NCI-H187 (cell line): ENCODE data around the gene IGFBP3.
"Not testable (repeated sequence)": the region's sequence is repeated elsewhere in the genome, so short reads cannot be mapped to it uniquely, and the experiment has no call there.

Experiments
- DNase-seq, 2 experiments: peaks; one replicate each; lab custom pipeline; 2025; lab: John Stamatoyannopoulos, UW

Gene IGFBP3, protein sequence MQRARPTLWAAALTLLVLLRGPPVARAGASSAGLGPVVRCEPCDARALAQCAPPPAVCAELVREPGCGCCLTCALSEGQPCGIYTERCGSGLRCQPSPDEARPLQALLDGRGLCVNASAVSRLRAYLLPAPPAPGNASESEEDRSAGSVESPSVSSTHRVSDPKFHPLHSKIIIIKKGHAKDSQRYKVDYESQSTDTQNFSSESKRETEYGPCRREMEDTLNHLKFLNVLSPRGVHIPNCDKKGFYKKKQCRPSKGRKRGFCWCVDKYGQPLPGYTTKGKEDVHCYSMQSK

DNA sequence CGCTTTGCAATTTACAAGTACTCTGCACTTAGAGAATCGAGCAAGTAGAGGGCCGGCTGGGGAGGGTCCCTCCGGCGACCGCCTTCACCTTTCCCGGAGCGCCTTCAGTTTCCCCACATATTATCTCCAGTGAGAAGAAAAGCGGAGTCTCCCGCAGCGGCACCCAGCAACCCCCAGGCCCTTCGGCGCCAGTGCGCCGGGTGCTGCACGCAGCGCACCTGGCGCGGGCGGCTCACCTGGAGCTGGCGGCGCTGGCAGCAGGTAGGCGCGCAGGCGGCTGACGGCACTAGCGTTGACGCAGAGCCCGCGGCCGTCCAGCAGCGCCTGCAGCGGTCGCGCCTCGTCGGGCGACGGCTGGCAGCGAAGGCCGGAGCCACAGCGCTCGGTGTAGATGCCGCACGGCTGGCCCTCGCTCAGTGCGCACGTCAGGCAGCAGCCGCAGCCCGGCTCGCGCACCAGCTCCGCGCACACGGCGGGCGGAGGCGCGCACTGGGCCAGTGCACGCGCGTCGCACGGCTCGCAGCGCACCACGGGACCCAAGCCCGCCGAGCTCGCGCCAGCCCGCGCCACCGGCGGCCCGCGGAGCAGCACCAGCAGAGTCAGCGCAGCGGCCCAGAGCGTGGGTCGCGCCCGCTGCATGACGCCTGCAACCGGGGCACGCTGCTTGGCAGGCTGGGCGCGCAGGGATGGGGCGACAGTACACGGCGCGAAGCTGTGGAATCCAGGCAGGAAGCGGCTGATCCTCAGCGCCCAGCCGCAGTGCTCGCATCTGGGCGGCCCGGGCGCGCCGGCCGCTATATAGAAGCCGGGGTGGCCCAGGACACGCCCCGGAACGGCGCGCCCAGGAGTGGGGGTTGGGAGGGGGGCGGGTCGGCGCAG is at the start of gene IGFBP3:
IGFBP3 (minus strand) TSS at position 771 of the 879 bp plus-strand sequence; CDS start at position 639, 132 bp downstream.
- no peak for DNase-seq

DNA sequence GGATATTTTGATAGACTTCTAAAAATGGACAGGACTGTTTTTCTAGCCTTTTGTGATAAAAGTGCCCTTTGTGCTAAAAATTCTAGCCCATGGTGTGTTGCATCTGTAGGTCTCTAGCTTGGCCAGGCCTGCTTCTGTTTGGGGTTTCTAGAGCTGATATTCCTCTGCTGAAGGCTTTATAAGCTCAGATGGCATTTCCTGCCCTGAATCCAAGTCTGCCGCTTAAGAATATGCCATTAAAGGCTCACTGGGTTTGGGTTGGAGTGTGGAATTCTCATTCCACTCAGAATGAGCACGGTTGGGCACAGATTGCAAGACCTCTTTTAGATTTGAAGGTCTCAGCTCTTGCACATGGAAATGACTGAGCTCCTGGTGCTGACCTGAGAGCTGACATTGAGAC is 49.4 kb upstream of the IGFBP3 start:
- no peak for DNase-seq

DNA sequence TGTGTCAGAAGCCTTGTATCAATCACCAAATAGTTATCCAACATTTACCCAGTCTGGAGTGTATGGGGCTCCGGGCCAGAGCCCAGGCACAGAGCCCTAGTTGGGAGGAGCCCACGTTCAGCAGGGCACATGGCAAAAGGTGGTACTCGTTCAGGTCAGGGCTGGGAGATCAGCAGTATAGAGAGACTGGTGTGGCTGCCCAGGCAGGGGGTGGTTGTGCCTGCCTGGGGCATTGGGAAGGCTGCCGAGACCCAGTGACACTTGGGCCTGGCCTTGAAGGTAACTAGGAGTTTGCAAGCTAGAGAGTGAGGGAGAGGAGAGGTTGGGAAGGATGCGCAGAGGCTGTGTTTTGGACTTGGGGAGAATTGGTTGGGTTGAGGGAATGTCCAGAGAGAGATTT is 48.9 kb upstream of the IGFBP3 start:
- DNase-seq = no peak

DNA sequence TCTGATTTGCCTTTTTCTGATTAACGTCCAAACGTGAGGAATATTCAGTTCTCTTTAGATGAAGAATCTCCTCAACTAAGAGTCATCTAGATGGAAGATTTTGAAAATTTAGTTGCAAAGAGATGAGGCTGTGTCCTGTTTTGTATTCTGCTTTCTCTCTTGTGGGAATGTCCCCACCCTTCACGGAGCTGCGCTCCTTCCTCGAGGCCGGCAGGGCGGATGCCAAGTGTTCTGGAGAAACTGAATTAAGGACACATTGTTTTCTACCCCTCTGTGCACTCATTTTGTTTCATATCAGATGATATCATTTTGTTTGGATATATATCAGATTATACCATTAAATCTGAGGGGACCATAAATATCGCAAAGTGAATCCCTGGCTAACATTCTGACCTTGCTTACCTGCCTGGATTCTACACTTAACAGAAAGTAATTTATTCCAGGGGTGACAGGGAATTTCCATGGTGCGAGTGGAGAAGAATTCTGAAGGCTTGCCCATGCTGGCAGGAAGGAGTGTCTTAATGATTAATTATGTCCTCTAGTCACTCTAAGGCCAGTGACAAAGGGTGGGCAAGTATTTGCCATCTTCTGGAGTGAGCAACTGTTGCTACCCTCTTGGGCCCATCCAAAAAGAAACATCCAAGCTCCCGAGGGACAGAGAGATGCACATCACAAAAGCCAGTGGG is 47.9 kb upstream of the IGFBP3 start:
- no peak for DNase-seq

DNA sequence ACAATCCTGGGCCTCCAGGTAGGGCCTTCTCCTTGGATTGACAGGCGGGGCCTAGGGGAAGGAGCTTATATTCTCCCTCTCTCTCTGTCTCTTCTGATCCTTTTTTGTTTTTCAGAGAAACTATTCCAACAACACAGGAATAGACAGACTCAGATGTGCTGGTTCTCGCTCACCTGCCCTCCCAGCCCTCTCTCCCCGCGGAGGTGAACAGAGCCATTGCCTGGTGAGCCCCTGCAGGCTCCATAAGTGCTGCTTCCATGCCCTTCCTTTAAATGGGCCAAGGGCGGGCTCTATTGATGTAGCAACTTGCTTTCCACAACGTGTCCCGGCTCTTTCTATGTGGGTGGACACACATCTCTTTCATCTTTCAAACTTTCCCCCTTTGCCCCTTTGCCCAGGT is 47.2 kb upstream of the IGFBP3 start:
- DNase-seq = no peak

DNA sequence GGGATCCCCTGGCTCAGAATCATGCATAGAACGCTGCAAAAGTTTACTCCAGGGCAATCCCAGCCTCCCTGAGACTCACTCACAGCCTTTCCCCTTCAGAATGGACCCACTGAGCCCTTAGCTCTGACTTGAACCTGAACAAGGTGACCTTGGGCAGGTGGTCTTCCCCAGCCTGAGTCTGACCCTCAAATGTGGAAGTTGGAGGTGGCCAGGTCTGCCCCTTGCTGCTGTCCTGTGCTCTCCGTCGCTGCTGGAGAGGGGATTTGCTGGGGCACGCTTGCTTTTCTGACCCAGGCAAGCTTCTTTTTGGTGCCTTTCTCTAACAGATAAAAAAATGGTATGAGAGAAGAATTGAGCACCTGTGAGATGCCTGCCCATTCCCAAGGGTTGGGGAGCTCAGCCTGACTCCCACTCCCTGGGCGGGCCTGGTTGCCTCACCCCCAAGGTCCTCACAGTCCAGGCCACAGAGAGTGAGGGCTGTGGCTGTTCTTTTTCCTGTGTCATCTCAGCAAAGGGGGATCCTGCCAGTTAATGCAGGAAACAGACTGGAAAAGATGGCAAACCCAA is 46.6 kb upstream of the IGFBP3 start:
- DNase-seq = no peak

DNA sequence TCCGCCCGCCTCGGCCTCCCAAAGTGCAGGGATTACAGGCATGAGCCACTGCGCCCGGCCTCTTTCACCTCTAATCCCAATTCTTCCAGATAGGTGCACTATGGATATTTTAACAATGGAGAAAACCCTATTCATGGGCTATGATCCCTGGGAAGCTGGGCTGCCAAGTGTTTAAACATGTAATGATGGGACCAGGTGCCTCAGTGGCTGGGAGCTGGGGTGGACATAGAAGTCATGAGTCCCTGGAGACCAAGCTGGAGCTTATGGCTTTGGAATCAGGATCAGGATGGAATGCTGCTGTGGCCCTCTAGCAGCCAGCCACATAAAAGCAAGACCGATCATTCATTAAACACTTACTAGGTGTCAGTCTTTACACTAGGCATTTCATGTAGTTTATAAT is 41.8 kb upstream of the IGFBP3 start:
- no peak for DNase-seq

- no peak for DNase-seq
These were observed 36.6 kb upstream of the IGFBP3 start for GRCh38 chr7:45957721-45958120.

DNA sequence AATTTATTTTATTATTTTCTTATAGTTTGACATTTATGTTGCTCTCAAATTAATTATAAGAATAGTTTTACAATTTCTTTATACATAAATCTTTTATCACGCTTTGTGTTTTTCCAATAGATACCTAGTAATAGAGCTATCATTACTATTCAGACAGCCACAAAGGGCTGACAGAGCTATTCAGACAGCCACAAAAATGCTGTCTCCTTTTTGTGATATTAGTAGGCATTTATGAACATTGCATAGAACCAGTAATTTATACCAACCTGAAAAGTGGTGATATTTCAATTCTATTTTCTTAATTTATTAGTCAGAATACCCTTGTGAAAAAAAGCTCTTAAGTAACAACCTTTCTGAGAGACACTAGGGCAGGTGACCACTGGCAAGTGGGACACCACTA is 34.2 kb upstream of the IGFBP3 start:
- DNase-seq = no peak

DNA sequence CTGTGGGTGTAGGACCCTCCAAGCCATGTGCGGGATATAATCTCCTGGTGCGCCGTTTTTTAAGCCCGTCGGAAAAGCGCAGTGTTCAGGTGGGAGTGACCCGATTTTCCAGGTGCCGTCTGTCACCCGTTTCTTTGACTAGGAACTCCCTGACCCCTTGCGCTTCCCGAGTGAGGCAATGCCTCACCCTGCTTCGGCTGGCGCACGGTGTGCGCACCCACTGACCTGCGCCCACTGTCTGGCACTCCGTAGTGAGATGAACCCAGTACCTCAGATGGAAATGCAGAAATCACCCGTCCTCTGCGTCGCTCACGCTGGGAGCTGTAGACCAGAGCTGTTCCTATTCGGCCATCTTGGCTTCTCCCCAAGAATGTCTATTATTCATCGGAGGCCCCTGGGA is 32.0 kb upstream of the IGFBP3 start:
- not testable (repeated sequence) for DNase-seq

DNA sequence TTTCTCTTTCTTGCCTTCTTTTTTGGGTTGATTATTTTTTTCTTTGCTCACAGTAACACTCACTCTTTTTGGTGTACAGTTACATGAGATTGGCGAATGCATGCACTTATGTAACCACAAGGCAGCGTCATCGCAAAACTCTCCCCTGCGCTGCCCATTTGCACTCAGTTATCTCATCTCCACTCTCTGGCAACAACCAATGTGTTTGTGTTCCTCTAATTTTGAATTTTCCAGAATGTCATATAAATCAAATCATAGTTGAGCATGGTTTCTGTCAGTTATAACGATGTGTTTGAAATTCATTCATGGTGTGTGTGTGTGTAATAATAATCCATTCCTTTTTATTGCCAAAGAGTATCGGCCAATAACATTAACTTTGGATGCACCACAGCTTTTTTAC is 23.0 kb upstream of the IGFBP3 start:
- no peak for DNase-seq

DNA sequence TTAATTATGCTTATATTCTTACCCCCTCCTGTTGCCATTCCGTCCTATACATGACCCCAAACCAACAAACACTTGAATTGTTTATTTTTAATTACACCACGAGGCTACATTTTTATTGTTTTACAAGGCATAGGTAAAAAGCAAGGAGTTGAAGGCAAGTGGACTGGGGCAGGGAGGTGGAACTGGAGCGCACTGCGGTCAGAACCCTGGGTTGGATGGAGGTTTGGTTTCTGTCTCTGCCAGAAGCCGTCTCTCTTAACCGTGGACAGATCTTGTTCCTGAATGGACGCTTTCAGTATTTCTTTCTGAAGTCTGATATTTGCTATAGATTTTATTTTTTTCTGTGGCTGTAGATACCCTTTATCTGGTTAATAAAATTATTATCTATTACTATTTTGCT is 19.9 kb upstream of the IGFBP3 start:
- DNase-seq = no peak

DNA sequence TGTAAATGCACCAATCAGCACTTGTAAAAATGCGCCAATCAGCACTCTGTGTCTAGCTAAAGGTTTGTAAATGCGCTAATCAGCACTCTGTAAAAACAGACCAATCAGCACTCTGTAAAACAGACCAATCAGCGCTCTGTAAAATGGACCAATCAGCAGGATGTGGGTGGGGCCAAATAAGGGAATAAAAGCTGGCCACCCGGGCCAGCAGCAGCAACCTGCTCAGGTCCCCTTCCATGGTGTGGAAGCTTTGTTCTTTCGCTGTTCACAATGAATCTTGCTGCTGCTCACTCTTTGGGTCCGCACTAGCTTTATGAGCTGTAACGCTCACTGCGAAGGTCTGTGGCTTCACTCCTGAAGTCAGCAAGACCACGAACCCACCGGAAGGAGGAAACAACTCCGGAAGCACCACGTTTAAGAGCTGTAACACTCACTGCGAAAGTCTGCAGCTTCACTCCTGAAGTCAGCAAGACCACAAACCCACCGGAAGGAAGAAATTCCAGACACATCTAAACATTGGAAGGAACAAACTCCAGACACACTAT is 19.2 kb upstream of the IGFBP3 start:
- DNase-seq = not testable (repeated sequence)

DNA sequence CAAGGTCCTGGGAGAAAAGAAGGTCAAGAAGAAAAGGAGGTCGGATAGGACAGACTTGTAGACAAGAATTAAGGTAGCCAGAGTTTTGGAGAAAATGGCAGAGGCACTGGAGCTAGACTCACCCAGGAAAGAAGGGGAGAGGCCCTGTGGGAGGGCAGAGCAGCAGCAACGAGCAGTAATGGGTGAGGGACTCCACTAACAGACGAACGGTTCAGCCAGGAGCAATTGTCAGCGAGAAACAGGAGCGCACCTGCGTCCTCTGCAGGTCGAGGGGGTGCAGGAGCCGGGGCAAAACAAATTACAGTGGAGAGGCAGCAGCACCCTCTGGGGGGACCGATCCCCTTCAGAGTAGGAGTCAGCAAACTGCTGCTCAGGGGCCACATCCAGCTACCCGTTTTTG is 18.5 kb upstream of the IGFBP3 start:
- DNase-seq = no peak

GRCh38 chr7:45938626-45939302 is 17.7 kb upstream of the IGFBP3 start:
- DNase-seq = no peak

DNA sequence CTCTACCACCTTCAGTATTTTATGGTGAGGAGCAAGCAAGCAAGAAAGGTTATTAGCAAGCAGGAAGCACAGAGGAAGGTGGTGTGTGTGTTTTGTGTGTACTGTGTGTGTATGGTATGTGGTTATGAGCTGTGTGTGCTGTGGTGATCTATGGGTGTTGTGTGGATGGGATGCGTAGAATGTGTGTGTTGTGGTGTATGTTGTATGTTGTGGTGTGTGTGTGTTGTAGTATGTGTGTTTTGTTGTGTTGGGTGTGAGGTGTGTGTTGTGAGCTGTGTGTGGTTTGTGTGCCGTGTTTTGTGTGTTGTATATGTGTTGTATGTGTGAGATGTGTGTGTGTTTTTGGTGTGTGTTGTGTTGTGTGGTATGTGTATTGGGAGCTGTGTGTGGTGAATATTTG is 16.8 kb upstream of the IGFBP3 start:
- DNase-seq = no peak

DNA sequence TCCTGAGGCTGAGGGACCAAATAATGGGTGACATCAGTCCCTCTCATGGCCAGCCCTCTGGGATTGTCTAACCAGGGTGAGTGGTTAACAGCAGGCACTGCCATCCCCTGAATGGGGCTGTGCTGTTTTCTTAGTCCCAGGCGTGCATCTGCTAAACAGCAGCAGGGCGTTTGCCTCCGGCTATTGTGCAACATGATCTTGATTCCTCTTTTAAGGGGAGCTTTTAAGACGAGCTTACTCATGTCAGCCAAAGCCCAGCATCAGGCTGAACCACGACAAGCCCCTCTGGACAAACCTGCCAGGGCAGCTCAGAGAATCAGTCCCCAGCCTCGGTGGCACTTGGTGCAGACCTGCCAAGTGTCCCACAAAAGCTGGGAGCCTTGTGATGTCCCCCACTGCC is 16.2 kb upstream of the IGFBP3 start:
- no peak for DNase-seq

- DNase-seq = no peak
These were observed 9.9 kb upstream of the IGFBP3 start for GRCh38 chr7:45930967-45931366.

- DNase-seq = no peak
These were observed 6.6 kb upstream of the IGFBP3 start for GRCh38 chr7:45927721-45928120.

GRCh38 chr7:45924283-45924682 is 3.2 kb upstream of the IGFBP3 start:
- DNase-seq = no peak

DNA sequence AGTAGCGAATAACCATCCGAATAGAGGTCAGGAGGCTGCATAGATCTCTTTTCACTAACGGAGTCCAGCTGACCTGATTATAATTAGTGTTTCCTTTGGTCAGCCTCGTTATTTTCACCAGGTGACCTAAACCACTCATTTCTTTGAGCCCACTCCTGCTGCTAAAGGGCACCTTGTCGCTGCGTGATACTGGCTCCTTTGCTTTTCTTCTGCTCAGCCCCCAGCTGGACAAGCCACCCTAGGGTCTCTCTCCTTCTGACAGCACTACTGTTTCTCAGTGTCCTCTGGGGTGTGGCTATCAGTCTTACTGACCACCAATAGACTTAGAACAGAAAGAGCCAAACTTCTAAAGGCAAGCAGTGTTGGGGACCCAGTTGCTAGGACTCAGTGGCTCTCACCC is 2.7 kb upstream of the IGFBP3 start:
- no peak for DNase-seq

DNA sequence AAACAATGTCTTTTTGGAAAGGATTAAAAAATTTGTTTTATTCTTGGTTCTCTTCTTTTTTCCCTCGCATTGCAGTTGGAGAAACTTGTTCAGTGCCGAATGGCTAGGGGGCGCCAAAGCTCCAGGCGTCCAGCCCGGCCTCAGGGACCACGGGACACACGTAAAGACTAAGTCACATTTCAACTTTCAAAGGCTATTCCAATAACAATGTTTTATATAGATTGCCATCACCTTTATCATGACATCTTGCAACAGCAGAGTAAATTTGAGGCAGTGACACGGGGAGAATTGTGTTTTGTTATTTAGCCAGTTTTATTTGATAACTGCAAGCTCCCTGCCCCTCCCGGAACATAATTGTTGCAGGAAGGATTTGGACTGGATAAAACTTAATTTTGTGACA is 2.2 kb upstream of the IGFBP3 start:
- peak in 1 of 2 experiments; percentile 12 for DNase-seq
